Measurements from ENCODE around the gene UBXN2A.
"Not testable (repeated sequence)": the region's sequence is repeated elsewhere in the genome, so short reads cannot be mapped to it uniquely, and the experiment has no call there.

The UBXN2A gene

DNA sequence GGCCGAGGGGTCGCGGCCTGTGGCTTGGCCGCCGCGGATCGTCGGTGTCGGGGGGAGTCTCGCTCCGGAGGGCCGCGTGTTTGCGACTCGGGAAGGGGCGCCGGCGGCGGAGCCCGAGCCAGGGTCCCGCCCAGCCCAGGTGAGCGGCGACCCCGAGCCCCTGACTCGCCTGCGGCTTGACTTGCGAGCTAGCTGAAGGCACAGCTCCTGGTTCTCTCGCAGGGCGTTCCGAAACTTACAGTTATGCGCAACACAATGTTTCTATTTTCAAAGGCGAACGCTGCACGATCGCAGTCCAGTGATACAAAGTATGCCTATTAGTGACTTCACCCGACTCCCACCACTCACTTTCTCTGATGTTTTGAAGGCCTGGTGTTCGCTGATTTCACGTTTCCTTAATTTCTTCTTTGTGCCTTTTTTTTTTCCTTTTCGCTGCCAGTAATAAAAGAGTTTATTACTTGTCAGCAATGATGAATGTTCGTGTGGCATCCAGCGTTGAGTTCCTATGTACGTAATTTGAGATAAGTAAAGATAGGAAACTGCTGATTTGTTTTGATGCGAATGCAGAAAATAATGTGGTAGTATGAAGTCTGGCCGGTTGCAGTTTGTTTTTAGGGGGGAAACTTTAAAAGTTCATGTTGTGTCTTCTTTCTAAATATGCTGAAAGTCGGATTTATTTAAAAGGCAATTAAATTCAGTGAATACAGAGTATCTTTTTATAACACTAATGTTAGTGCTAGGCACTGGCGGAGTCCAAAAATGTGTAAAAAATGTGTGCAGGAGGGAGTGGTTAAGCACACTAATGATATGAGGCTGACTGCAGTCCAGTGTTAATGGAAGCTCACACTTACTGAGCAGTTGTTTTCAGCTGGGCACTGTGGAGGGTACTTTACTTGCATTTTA, 706 bp downstream of the UBXN2A start:
- DNase-seq (ENCODE audit: low read depth) = no peak

GRCh38 chr2:23941644-23942043, 1.4 kb downstream of the UBXN2A start:
- DNase-seq (ENCODE audit: low read depth) = no peak

DNA sequence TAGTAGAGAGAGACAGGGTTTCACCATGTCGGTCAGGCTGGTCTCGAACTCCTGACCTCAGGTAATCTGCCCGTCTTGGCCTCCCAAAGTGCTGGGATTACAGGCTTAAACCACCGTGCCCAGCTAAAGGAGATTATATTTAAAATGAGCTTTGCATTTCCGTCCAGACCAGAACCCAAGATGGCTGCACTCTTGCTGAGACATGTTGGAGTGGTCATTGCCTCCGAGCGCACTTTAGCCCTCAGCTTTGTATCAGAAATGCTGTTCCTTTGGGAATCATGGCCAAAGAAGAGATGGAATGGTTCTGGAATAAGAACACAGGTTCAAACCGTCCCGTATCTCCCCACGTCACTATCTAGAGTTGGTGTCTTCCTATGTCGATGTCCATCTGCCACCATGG, 3.4 kb downstream of the UBXN2A start:
- DNase-seq (ENCODE audit: low read depth) = no peak

- DNase-seq (ENCODE audit: low read depth) = no peak
Measured at GRCh38 chr2:23944527-23944926, 4.3 kb downstream of the UBXN2A start.

DNA sequence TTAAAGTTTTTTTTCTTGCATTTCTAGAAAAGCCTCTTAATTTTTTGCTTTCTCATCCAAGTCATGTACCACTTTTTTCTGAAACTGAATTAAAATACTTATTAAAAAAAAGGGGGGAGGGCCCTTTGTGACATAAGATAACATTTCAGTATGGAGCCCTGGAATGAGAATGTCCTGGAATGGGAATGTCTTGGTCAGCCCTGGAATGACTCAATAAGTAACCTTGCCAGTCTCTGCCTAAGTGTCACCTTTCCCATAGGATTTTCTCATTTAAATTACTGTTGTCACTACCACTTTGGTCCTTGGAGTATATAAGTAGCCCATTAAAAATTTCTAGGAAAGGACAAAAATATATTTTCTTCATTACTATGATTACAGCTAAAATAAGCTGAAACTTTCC, 4.7 kb downstream of the UBXN2A start:
- no peak for DNase-seq (ENCODE audit: low read depth)

- DNase-seq (ENCODE audit: low read depth) = no peak
Measured at GRCh38 chr2:23947350-23947749, 7.1 kb downstream of the UBXN2A start.

- DNase-seq (ENCODE audit: low read depth) = not testable (repeated sequence)
Measured at GRCh38 chr2:23952558-23952957, 12.3 kb downstream of the UBXN2A start.

GRCh38 chr2:23953625-23954024, 13.4 kb downstream of the UBXN2A start:
- DNase-seq (ENCODE audit: low read depth) = no peak

DNA sequence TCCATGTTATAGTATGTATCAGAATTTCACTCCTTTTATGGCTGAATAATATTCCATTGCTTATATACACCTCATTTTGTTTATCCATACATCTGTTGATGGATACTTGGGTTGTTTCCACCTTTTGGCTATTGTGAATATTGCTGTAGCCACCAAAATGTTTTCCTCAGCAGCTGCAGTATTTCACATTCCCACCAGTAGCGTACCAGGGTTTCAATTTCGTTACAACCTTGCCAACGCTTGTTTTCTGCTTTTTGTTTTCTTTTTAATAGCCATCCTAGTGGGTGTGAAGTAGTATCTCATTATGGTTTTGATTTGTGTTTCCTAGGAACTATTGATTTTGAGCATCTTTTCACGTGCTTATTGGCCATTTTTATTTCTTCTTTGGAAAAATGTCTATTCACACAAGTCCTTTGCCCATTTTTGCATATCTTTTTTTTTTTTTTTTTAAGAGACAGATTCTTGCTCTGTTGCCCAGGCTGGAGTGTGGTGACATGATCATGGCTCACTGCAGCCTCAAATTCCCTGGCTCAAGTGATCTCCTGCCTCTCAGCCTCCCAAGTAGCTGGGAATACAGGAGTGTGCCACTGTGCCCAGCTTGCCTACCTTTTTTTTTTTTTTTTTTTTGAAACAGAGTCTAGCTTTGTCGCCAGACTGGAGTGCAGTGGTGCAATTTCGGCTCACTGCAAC, 14.2 kb downstream of the UBXN2A start:
- no peak for DNase-seq (ENCODE audit: low read depth)

GRCh38 chr2:23967846-23968245, 27.6 kb downstream of the UBXN2A start:
- DNase-seq (ENCODE audit: low read depth) = no peak

- no peak for DNase-seq (ENCODE audit: low read depth)
Measured at GRCh38 chr2:23976883-23977282, 36.6 kb downstream of the UBXN2A start.

DNA sequence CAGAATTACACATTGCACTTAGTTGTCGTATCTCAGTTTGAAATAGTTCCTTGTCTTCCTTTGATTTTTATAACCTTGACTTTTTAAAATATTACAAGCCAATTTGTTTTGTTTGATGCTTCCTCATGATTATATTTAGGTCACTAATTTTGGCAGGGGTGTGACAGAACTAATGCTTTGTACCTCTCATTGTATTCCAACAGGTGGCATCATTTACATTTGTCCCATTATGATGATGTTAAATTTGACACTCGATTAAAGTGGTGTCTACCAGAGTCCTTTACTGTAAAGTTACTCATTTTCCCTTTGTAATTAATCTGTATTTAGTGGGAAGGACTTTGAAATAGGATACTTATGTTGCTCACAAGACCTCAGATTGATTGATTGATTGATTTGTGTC, 48.1 kb downstream of the UBXN2A start:
- DNase-seq (ENCODE audit: low read depth) = no peak

- DNase-seq (ENCODE audit: low read depth) = no peak
Measured at GRCh38 chr2:23992931-23993330, 52.7 kb downstream of the UBXN2A start.

- DNase-seq (ENCODE audit: low read depth) = no peak
Measured at GRCh38 chr2:23993736-23994269, 53.5 kb downstream of the UBXN2A start.

DNA sequence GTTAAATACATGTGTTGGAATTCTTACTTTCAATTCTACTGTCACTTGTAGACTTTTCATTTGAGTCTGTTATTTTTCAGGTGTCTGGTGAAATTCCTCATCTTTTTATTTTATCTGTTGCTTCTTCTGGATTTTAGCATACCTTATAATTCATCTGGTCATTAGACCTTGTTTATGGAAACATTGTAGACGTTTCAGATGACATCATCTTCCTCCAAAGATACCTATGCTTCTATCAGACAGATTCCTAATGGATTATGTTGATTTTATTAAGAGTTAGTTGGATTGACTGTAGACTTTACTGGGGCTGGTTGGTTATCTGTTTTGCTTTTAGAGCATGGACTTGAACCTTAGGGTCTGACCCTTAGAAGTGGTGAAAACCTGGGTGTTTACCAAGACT, 54.3 kb downstream of the UBXN2A start:
- DNase-seq (ENCODE audit: low read depth) = no peak

DNA sequence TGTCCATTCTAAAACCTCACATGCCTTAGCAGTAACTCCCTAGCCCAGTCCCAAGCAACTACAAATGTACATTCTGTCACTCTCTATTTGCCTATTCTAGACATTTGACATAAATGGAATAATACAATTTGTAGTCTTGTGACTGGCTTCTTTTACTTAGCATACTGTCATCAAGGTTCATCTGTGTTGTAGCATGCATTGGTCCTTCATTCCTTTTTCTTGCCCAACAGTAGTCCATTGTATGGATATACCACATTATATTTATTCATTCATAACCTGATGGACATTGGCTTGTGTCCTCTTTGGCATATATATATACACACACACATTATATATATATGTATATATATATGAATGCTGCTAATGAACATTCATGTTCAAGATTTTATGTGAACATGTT, 67.4 kb downstream of the UBXN2A start:
- no peak for DNase-seq (ENCODE audit: low read depth)

- no peak for DNase-seq (ENCODE audit: low read depth)
Measured at GRCh38 chr2:24008672-24009366, 68.6 kb downstream of the UBXN2A start.

DNA sequence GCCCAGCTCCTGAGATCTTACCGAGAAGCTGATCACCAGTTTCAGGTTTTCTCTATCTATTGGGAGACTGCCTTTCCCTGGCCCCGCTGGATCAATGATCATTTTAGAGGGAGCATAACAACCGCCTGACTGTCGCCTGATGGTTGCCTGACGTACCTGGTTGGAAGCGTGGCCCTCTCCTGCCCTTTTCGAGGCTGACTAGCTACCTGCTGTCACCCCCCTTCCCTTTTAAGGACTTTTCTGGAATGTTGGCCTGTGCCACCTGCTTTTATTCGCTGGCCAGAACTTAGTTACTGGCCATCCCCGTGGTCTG, 69.1 kb downstream of the UBXN2A start:
- DNase-seq (ENCODE audit: low read depth) = no peak

DNA sequence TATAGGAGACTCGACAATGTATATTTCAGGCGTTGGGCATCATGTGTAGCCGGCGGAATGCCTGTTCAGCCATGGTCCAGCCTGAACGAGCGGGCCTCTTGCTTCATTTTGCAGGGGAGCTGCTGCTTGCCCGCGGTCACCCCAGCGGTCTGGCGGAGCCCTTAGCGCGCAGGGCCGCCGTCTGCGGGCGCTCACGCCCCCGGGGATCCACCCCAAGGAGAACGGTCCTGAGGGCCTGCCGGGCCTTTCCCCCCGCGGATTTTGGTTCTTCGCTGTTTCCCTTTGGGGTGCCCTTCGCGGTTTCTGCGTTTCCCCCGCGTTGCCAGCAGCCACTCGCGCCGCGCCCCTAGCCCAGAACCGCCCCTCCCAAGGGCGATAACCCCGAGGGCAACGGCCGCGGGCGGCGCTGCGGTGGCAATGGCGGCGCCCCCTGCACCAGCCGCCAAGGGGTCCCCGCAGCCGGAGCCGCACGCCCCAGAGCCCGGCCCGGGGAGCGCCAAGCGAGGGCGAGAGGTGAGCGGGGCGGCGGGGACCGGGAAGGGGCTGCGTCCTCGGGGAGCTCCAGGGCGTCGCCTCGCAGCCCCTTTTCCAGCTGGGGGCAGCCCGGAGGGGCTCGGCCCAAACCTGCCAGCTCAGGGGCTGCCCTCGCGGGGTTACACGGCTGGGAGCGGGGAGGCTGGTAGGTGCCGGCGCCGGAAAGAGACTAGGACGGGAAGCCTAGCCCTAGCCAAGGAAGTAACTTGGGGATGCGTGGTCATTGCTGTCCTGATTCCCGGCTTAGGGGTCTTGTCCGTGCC, 69.6 kb downstream of the UBXN2A start, which contains the start of gene MFSD2B:
TSS of gene MFSD2B (plus strand) at position 406 of the 797 bp plus-strand sequence. CDS start at position 418, 12 bp downstream.
- DNase-seq (ENCODE audit: low read depth) = no peak

DNA sequence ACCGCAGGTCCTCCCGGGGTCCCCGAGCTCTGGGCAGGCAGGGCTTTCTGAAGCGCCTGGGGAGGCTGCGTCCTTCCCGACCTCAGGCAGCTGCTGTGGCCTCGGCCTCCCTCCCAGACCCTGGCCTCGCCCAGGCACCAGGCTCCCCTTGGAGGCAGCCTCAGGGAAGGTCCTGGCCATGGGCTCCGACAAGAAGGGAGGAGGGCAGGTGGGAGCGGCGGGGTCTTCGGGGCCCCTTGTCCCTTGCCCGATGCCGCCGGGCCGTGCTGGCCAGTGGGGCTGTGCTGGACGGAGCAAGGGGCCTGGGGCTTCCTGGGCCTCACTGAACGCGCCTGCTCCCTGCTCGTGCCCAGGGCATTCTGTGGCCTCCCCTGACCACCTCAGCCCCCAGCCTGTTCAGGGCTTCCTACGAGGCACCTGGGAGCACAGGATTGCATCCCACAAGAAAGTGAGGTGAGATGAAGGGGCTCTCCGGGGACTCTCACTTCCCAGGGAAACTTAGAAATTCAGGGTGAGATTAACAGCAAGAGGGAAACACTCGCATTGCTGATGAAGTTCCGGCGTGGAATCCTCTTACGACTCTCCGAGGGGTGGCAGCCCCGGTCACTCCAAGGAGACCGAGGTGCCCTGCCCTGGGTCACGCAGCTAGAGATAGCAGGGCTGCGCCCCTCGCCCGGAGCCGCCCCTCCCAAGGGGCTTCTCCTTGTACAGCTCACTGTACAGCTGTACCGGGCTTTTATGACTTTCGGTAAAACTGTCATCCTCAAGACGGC, 70.4 kb downstream of the UBXN2A start:
- DNase-seq (ENCODE audit: low read depth) = no peak
